KMS-11 (cell line): ENCODE measurements around the gene FNDC3B.

ENCODE experiments used
- H2AFZ ChIP-seq: fragments of 200-600 bp; sonication (generic); 2 replicates; pipeline ENCODE4 v1.6.1; 2016; ENCODE audit warnings: antibody characterized with exemption, mixed run types, low read depth
- H3K27ac ChIP-seq: fragments of 200-600 bp; sonication (generic); 2 replicates; pipeline ENCODE4 v1.6.1; 2016; ENCODE audit warnings: mild to moderate bottlenecking, mixed run types
- H3K27me3 ChIP-seq: fragments of 200-600 bp; sonication (generic); 2 replicates; pipeline ENCODE4 v1.6.1; 2017; ENCODE audit warnings: mild to moderate bottlenecking, low read depth, mixed run types, moderate library complexity; ENCODE audit not compliant: insufficient read depth
- H3K36me3 ChIP-seq: fragments of 200-600 bp; sonication (generic); 2 replicates; pipeline ENCODE4 v1.6.1; 2017; ENCODE audit warnings: mild to moderate bottlenecking, mixed run types; ENCODE audit not compliant: insufficient read depth
- H3K4me1 ChIP-seq: fragments of 200-600 bp; sonication (generic); 2 replicates; pipeline ENCODE4 v1.6.1; 2016; ENCODE audit warnings: mild to moderate bottlenecking, low read depth, mixed run types; ENCODE audit not compliant: poor library complexity, severe bottlenecking
- H3K4me2 ChIP-seq: fragments of 200-600 bp; sonication (generic); 2 replicates; pipeline ENCODE4 v1.7.0; 2016; ENCODE audit warnings: mild to moderate bottlenecking, mixed run types
- H3K4me3 ChIP-seq: fragments of 200-600 bp; sonication (generic); IDR thresholded peaks from 2 replicates; pipeline ENCODE4 v1.6.1; 2017; ENCODE audit warnings: low read depth, low read length, mixed read lengths; ENCODE audit not compliant: insufficient read depth
- H3K79me2 ChIP-seq: fragments of 200-600 bp; sonication (generic); 2 replicates; pipeline ENCODE4 v1.6.1; 2016; ENCODE audit warnings: low read depth, mixed run types; ENCODE audit not compliant: insufficient read depth
- H3K9ac ChIP-seq: fragments of 200-600 bp; sonication (generic); 2 replicates; pipeline ENCODE4 v1.6.1; 2016; ENCODE audit warnings: mild to moderate bottlenecking, mixed run types
- H4K20me1 ChIP-seq: fragments of 200-600 bp; sonication (generic); 2 replicates; pipeline ENCODE4 v1.6.1; 2016; ENCODE audit warnings: mild to moderate bottlenecking, mixed run types; ENCODE audit not compliant: insufficient read depth
- TF ChIP-seq, protein P1 (sequence below): fragments of 200-600 bp; sonication (generic); conservative IDR thresholded peaks from 2 replicates; pipeline ENCODE4 v1.6.1; 2017; ENCODE audit warnings: low read depth, mild to moderate bottlenecking, antibody characterized with exemption, low read length, moderate library complexity, mixed read lengths

Gene FNDC3B

GRCh38 chr3:172070269-172070668, 30.9 kb downstream of the FNDC3B start:
- peaks cover 100% of the 10 kb centered on the region for H3K79me2 ChIP-seq

DNA sequence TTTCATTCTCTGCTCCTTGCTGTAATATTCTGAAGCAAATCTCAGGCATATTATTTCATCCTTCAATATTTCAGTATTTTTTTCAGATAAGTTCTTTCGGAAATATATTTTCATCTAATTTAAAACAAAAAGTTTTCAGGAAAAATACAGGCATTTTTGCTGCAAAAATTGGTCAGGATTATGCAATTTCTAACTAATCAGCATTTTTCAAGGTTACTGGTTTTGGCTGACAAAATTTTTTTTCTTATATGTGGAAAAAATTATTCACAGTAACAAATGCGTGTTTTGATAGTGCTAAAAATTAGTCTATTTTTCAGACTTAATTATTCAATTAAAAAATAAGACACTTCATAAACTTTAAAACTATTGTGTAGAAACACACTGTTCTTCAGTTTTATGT, 31.4 kb downstream of the FNDC3B start:
- Histone ChIP-seq H2AFZ (no peak overlapping the region), H3K79me2 (peaks cover 100% of the 10 kb centered on the region), H3K27ac (no peak overlapping the region), H4K20me1 (peaks cover 59% of the 10 kb centered on the region), H3K4me2 (no peak overlapping the region), H3K27me3 (no peaks in the 10 kb centered on the region), H3K4me1 (peaks cover 66% of the 10 kb centered on the region), H3K36me3 (no peaks in the 10 kb centered on the region), H3K4me3 (no peak overlapping the region), H3K9ac (no peak overlapping the region)
- TF ChIP-seq, protein P1, sequence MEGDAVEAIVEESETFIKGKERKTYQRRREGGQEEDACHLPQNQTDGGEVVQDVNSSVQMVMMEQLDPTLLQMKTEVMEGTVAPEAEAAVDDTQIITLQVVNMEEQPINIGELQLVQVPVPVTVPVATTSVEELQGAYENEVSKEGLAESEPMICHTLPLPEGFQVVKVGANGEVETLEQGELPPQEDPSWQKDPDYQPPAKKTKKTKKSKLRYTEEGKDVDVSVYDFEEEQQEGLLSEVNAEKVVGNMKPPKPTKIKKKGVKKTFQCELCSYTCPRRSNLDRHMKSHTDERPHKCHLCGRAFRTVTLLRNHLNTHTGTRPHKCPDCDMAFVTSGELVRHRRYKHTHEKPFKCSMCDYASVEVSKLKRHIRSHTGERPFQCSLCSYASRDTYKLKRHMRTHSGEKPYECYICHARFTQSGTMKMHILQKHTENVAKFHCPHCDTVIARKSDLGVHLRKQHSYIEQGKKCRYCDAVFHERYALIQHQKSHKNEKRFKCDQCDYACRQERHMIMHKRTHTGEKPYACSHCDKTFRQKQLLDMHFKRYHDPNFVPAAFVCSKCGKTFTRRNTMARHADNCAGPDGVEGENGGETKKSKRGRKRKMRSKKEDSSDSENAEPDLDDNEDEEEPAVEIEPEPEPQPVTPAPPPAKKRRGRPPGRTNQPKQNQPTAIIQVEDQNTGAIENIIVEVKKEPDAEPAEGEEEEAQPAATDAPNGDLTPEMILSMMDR: no peak

More at GRCh38 chr3:172070269-172070668, 30.9 kb downstream of the FNDC3B start:
- H3K36me3 ChIP-seq: no peaks in the 10 kb centered on the region
- H3K4me1 ChIP-seq: peaks cover 69% of the 10 kb centered on the region
- no peak overlapping the region for H3K27ac ChIP-seq
- H3K9ac ChIP-seq: no peak overlapping the region
- no peaks in the 10 kb centered on the region for H3K27me3 ChIP-seq
- TF ChIP-seq, protein P1: no peak
- H2AFZ ChIP-seq: no peak overlapping the region
- no peak overlapping the region for H3K4me2 ChIP-seq
- H4K20me1 ChIP-seq: peaks cover 64% of the 10 kb centered on the region
- H3K4me3 ChIP-seq: no peak overlapping the region

DNA sequence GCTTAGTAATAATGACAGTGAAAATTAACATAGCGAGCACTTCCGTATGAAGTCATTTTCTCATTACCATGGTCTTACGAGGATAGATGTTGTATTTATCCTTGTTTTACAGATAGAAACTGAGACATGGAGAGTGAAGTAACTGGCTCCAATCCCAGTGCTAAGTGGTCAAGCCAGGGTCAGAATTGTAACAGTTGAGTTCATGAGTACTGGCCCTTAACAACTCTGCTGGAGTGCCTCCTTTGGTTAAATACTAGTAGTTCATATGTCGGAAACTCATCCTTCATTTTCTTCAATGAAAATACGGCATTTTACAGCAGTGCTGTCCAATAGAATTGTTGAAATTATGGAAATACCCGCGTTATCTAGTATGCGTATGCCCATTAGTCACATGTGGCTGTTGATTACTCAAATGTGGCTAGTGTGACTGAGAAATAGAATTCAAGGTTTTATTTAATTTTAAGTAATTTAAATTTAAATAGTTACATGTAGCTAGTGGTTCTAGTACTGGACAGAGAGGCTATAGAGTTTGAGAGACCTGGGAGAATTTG, 32.5 kb downstream of the FNDC3B start:
- no peak overlapping the region for H3K27ac ChIP-seq
- no peak overlapping the region for H3K9ac ChIP-seq
- H3K4me2 ChIP-seq: no peak overlapping the region
- no peaks in the 10 kb centered on the region for H3K27me3 ChIP-seq
- H3K4me1 ChIP-seq: peaks cover 64% of the 10 kb centered on the region
- no peak overlapping the region for H3K4me3 ChIP-seq
- H3K36me3 ChIP-seq: no peaks in the 10 kb centered on the region
- H3K79me2 ChIP-seq: peaks cover 100% of the 10 kb centered on the region
- TF ChIP-seq, protein P1: no peak
- no peak overlapping the region for H2AFZ ChIP-seq
- peaks cover 51% of the 10 kb centered on the region for H4K20me1 ChIP-seq

- H4K20me1 ChIP-seq: peaks cover 44% of the 10 kb centered on the region
- no peak overlapping the region for H3K4me2 ChIP-seq
- no peak overlapping the region for H3K9ac ChIP-seq
- no peak overlapping the region for H3K27ac ChIP-seq
- H3K79me2 ChIP-seq: peaks cover 100% of the 10 kb centered on the region
- H3K27me3 ChIP-seq: no peaks in the 10 kb centered on the region
- no peaks in the 10 kb centered on the region for H3K36me3 ChIP-seq
- H3K4me1 ChIP-seq: peaks cover 62% of the 10 kb centered on the region
- TF ChIP-seq, protein P1: no peak
- H3K4me3 ChIP-seq: no peak overlapping the region
- no peak overlapping the region for H2AFZ ChIP-seq
These were observed 33.2 kb downstream of the FNDC3B start for GRCh38 chr3:172072543-172072942.
